Type B pancreatic cell (in vitro differentiated cells): Measurements from ENCODE around the gene PLK5. TPM values are rescaled to one million over a fixed set of nuclear protein-coding genes. Genes with fewer than 3 reads are reported as not detected.

Experiments used
- DNase-seq: peaks from one replicate; pipeline ENCODE4 v3.0.0; 2021; ENCODE audit warnings: mixed read lengths; ENCODE audit not compliant: unreplicated experiment; ENCODE audit errors: extremely low spot score
- H3K27ac Mint-ChIP-seq: 2 replicates; pipeline ENCODE4 v1.8.0; 2021; ENCODE audit warnings: mild to moderate bottlenecking, mixed read lengths
- H3K27me3 Mint-ChIP-seq: 2 replicates; pipeline ENCODE4 v1.8.0; 2021; ENCODE audit warnings: mixed read lengths
- H3K36me3 Mint-ChIP-seq: 2 replicates; pipeline ENCODE4 v1.8.0; 2021; ENCODE audit warnings: mixed read lengths
- H3K4me1 Mint-ChIP-seq: one replicate; pipeline ENCODE4 v1.8.0; 2021; ENCODE audit warnings: mixed read lengths; ENCODE audit not compliant: unreplicated experiment
- H3K4me3 Mint-ChIP-seq: 2 replicates; pipeline ENCODE4 v1.8.0; 2021; ENCODE audit warnings: mild to moderate bottlenecking, mixed read lengths
- H3K9me3 Mint-ChIP-seq: 2 replicates; pipeline ENCODE4 v1.8.0; 2021; ENCODE audit warnings: mixed read lengths
- CTCF ChIP-seq: fragments of 200-600 bp; sonication (generic); conservative IDR thresholded peaks from 2 replicates; pipeline ENCODE4 v1.5.0; 2021; ENCODE audit warnings: antibody characterized with exemption, mild to moderate bottlenecking
- total RNA-seq: library from RNA; stranded (reverse); gene quantifications from 2 replicates; pipeline ENCODE4 v1.2.1, GENCODE V29; 2021; ENCODE audit warnings: low replicate concordance

The PLK5 gene
- total RNA-seq, 1 donor from 2014 or later: 0.24 TPM

GRCh38 chr19:1555487-1556389 is 31.9 kb downstream of the PLK5 start:
- no peaks in the 10 kb centered on the region for H3K27me3 Mint-ChIP-seq
- H3K27ac Mint-ChIP-seq: no peak overlapping the region
- H3K4me3 Mint-ChIP-seq: no peak overlapping the region
- no peaks in the 10 kb centered on the region for H3K9me3 Mint-ChIP-seq
- DNase-seq: no peak
- no peak for TF ChIP-seq CTCF
- H3K4me1 Mint-ChIP-seq: peaks cover 3% of the 10 kb centered on the region
- no peaks in the 10 kb centered on the region for H3K36me3 Mint-ChIP-seq

DNA sequence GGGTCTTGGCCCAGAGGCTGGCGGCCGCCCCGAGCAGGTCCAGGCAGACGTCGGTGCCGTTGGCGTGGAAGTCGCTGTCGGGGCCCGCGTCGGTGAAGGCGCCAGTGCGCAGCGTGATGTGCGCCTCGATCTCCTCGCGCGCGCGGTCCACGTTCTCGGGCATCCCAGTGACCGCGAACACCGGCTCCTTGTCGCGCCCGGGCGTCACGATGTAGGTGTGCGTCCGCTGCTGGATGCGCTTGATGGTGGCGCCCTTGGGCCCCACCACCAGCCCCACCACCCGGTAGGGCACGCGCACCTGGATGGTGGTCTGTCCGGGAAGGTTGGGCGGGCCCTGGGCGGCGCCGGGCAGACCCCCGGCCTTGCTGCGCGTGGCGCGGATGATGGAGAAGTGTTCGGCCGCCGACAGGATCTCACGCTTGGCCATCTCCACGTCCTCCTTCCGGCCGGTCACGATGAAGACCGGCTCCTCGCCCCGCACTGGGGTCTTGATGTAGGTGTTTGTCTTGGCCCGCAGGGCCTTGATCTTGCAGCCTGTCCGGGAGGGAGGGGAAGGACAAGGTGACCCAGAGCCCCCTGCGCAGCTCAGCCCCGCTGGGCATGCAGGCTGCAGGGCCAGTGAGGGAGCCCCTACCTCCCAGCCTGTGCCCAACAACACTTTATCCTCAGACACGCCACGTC is 32.7 kb downstream of the PLK5 start:
- Mint-ChIP-seq H3K9me3 (no peaks in the 10 kb centered on the region), H3K27me3 (no peaks in the 10 kb centered on the region), H3K36me3 (no peaks in the 10 kb centered on the region), H3K27ac (no peak overlapping the region), H3K4me1 (peaks cover 3% of the 10 kb centered on the region), H3K4me3 (no peak overlapping the region)
- DNase-seq: no peak
- TF ChIP-seq CTCF: no peak

DNA sequence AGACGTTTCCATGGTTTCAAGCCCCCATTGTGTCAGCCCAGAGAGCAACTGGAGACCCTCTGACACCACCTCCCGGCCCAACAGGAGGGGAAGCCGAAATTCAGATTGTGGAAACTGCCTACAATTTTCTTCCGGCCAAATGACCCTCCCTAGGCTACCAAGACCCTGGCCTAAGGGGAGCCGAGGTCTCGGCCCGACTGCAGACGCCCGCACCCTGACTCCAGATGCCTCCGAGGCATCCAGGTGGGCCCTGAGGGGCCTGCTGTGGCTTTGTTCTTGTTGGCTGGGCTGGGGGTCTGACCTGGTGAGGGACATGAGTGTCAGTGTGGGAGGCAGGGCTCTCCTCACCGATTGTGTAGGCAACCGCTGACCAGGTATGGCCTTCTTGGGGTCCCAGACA is 34.7 kb downstream of the PLK5 start:
- H3K9me3 Mint-ChIP-seq: no peaks in the 10 kb centered on the region
- peaks cover 8% of the 10 kb centered on the region for H3K4me1 Mint-ChIP-seq
- H3K36me3 Mint-ChIP-seq: no peaks in the 10 kb centered on the region
- no peak for DNase-seq
- no peaks in the 10 kb centered on the region for H3K27me3 Mint-ChIP-seq
- TF ChIP-seq CTCF: no peak
- H3K27ac Mint-ChIP-seq: peak overlapping the region; percentile 64
- no peak overlapping the region for H3K4me3 Mint-ChIP-seq

DNA sequence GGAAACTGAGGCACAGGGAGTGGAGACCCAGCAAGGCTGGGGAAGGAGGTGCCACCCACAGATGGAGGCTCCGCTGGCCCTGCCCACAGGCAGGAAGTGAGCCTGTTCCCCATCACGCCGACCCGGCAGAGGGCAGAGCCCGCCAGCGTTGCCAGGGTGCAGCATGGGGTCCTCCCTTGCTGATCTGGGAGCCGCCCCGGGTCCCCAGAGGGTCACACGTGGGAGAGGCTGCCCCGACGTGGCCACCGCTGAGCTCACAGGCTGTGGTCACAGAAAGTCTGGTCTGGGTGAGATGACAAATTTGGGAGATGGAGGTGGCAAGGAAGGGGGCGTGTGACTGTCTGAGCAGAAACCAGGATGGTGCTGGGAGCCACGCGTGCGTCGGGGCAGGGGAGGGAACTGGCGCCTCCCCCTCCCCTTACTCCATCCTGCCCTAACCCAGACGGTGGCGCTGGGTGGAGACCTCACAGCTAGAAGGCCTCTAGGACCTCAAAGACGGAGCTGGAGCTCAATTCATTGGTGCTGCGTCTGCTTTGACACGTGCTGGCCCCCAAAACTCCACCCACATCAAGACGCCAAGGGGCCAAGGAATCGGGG is 36.5 kb downstream of the PLK5 start:
- H3K27ac Mint-ChIP-seq: no peak overlapping the region
- no peaks in the 10 kb centered on the region for H3K9me3 Mint-ChIP-seq
- DNase-seq: no peak
- no peak overlapping the region for H3K4me3 Mint-ChIP-seq
- H3K36me3 Mint-ChIP-seq: peaks cover 4% of the 10 kb centered on the region
- no peak for TF ChIP-seq CTCF
- peaks cover 8% of the 10 kb centered on the region for H3K4me1 Mint-ChIP-seq
- no peaks in the 10 kb centered on the region for H3K27me3 Mint-ChIP-seq

DNA sequence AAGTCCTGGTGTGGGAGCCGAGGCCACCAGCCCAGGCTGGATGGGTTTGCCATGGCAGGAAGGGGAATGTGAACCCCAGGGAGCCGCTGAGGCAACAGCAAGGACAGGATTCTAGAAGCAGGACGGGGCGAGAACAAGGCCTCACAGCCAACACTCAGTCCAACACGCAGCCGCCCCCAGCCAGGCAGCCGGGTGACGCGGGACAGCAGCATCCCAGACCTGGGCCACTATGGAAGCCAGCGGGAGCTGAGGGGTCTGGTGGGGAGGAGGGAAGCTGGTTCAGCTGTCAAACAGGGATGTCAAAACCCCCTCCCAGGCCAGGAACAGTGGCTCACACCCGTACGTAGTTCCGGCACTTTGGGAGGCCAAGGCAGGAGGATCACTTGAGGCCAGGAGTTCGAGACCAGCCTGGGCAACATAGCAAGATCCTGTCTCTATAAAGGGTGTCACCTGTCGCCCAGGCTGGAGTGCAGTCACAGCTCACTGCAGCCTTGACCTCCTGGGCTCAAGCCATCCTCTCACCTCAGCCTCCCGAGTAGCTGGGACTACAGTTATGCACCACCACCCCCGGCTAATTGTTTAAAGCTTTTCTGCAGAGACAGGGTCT is 37.5 kb downstream of the PLK5 start:
- DNase-seq: no peak
- no peak for TF ChIP-seq CTCF
- H3K27me3 Mint-ChIP-seq: no peaks in the 10 kb centered on the region
- no peaks in the 10 kb centered on the region for H3K9me3 Mint-ChIP-seq
- peak overlapping the region; percentile 31 for H3K4me3 Mint-ChIP-seq
- H3K4me1 Mint-ChIP-seq: peaks cover 8% of the 10 kb centered on the region
- H3K36me3 Mint-ChIP-seq: peaks cover 4% of the 10 kb centered on the region
- H3K27ac Mint-ChIP-seq: no peak overlapping the region
